Esophagus squamous epithelium (tissue), 5 donors: ENCODE data around the gene NAV3. TPM values are rescaled to one million over a fixed set of nuclear protein-coding genes. Genes with fewer than 3 reads are reported as not detected.

Source experiments
- DNase-seq: peaks from one replicate; lab custom pipeline; 2025; lab: John Stamatoyannopoulos, UW
- H3K27ac ChIP-seq, 4 donors: fragments of 200-600 bp; sonication (generic); one replicate each; pipeline ENCODE4 v1.5.1; 2016 to 2019; ENCODE audit warnings: mild to moderate bottlenecking in 1 of 4
- H3K27me3 ChIP-seq, 4 donors: fragments of 200-600 bp; sonication (generic); 1 replicate in 3 of 4; 2 replicates in 1 of 4; pipeline versions ENCODE4 v1.5.1 to v1.6.0; 2017 to 2021; ENCODE audit warnings: antibody characterized with exemption in 1 of 4
- H3K36me3 ChIP-seq, 3 donors: fragments of 200-600 bp; sonication (generic); one replicate each; pipeline ENCODE4 v1.5.1; 2016 to 2019
- H3K4me1 ChIP-seq, 3 donors: fragments of 200-600 bp; sonication (generic); one replicate each; pipeline ENCODE4 v1.5.1; 2017 to 2019
- H3K4me3 ChIP-seq, 4 donors: fragments of 200-600 bp; sonication (generic); 1 replicate in 3 of 4; 2 replicates in 1 of 4; pipeline ENCODE4 v1.5.1; 2016 to 2019; ENCODE audit warnings: mild to moderate bottlenecking in 2 of 4, moderate library complexity in 1 of 4
- H3K9me3 ChIP-seq, 3 donors: fragments of 200-600 bp; sonication (generic); one replicate each; pipeline ENCODE4 v1.5.1; 2016 to 2019
- POLR2A ChIP-seq, 4 donors: fragments of 450-650 bp; IDR thresholded peaks; one replicate each; pipeline ENCODE4 v1.6.1; 2017; ENCODE audit warnings: antibody characterized with exemption in 4 of 4, mild to moderate bottlenecking in 4 of 4, moderate library complexity in 3 of 4
- WGBS, 2 donors: methylation state at CpG; one replicate each; pipeline ENCODE4 v1.1.5; 2018; 5-methylcytosine and 5-hydroxymethylcytosine counted together
- intact Hi-C: fragments of 100-400 bp; cut with DNase I; formaldehyde crosslinking; loops from one replicate; pipeline ENCODE4 v1.15.0; 2022
- total RNA-seq, 4 donors: library from RNA; depleted of rRNA; stranded (reverse); fragments of >200 nt; gene quantifications; one replicate each; pipeline ENCODE4 v1.1.0, GENCODE V29; 2016
- TF ChIP-seq, protein P1 (sequence below), 6 experiments: fragments of 450-650 bp in 4 of 6; fragments of 200-600 bp in 2 of 6; sonication (generic) in 2 of 6; IDR thresholded peaks; one replicate each; pipeline ENCODE4 v1.5.1; 2016 to 2019; ENCODE audit warnings: antibody characterized with exemption in 6 of 6, mild to moderate bottlenecking in 4 of 6, moderate library complexity in 4 of 6
- donor health status: DM: yes; HTN: yes; CAD: no.

The NAV3 gene
- total RNA-seq, 4 donors from 2014 or later: 0.34 to 4.6 (median 3.2) TPM

DNA sequence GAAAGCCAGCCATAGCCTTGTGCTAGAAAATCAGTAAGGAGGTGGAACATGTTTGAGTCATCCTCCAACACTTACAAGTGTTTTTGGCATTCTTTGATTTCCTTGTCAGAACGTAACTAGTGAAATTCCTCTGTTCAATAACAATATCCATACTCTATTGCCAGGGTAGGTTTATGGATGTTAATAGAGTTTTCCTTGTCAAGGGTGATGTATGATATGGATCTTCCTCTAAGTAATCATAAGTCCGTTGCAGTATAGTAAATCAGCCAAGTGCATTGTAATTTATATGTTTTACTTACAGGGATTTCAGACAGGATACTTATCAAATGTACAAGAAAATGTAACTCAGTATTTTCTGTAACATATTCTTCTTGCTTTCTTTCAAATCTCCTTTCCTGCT lies 19.4 kb downstream of the NAV3 start:
- Histone ChIP-seq H3K27ac (no peak overlapping the region), H3K27me3 (no peaks in the 10 kb centered on the region), H3K36me3 (no peaks in the 10 kb centered on the region), H3K4me3 (no peak overlapping the region), H3K4me1 (peaks cover 0 to 12% (median 0%) of the 10 kb centered on the region in 3 donors), H3K9me3 (no peaks in the 10 kb centered on the region)
- TF ChIP-seq, protein P1, sequence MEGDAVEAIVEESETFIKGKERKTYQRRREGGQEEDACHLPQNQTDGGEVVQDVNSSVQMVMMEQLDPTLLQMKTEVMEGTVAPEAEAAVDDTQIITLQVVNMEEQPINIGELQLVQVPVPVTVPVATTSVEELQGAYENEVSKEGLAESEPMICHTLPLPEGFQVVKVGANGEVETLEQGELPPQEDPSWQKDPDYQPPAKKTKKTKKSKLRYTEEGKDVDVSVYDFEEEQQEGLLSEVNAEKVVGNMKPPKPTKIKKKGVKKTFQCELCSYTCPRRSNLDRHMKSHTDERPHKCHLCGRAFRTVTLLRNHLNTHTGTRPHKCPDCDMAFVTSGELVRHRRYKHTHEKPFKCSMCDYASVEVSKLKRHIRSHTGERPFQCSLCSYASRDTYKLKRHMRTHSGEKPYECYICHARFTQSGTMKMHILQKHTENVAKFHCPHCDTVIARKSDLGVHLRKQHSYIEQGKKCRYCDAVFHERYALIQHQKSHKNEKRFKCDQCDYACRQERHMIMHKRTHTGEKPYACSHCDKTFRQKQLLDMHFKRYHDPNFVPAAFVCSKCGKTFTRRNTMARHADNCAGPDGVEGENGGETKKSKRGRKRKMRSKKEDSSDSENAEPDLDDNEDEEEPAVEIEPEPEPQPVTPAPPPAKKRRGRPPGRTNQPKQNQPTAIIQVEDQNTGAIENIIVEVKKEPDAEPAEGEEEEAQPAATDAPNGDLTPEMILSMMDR (IDR thresholded peaks at IDR 0.05): no peak
- TF ChIP-seq POLR2A (IDR thresholded peaks at IDR 0.05): no peak
- intact Hi-C loops: no loop called here
- no peak for DNase-seq
- 51 to 53% methylated on average over 2 of the region's 2 CpGs for WGBS, 2 donors

DNA sequence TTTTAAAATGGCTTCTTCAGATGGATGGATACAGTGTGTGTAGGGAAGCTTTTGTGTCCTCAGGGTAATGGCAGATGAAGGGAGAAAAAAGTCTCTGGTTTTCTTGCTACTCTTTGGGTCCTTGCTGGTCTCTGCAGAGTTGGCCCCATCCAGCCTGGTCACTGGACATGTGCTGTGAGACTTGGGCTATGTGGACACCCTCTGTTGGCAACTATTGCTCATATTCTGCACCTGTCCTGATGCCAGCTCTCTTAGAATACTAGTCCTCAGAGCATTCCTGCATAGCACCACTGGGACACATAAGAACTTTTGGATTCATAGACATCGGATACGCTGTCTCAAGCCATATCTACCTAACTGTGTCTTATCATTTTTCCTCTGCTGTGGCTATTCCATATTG lies 20.0 kb downstream of the NAV3 start:
- WGBS, 2 donors: 92 to 100% methylated on average over 2 of the region's 2 CpGs

DNA sequence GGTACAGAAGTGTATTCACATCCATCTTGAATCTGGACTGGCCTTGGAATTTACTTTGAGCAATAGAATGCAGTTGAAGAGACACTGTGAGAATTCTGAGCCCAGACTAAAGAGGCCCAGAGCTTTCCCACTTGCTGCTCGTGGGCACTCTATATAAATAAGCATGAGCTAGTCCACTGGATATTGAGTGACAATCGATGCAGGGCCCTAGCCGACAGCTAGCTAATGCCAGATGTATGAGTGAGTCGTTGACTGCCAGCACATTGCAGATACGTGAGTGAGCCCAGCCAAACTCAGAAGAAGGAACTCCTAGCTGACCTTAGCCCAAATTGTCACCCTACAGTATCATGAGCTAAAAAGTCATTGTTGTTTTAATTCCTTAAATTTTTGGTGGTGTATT lies 24.9 kb downstream of the NAV3 start:
- H3K27me3 ChIP-seq: no peaks in the 10 kb centered on the region
- intact Hi-C loops: no loop called here
- H3K36me3 ChIP-seq: no peaks in the 10 kb centered on the region
- H3K27ac ChIP-seq: no peak overlapping the region
- 50 to 67% methylated on average over 3 to 5 of the region's 5 CpGs for WGBS, 2 donors
- H3K9me3 ChIP-seq: no peaks in the 10 kb centered on the region
- no peak for TF ChIP-seq POLR2A (IDR thresholded peaks at IDR 0.05)
- TF ChIP-seq, protein P1 (IDR thresholded peaks at IDR 0.05): no peak
- no peak overlapping the region for H3K4me3 ChIP-seq
- H3K4me1 ChIP-seq: no peaks in the 10 kb centered on the region
- DNase-seq: no peak

More for the DNA sequence above, 20.0 kb downstream of the NAV3 start:
- Histone ChIP-seq H3K27ac (no peak overlapping the region), H3K4me3 (no peak overlapping the region), H3K9me3 (no peaks in the 10 kb centered on the region), H3K27me3 (no peaks in the 10 kb centered on the region), H3K4me1 (peaks cover 0 to 12% (median 0%) of the 10 kb centered on the region in 3 donors), H3K36me3 (no peaks in the 10 kb centered on the region)
- no peak for TF ChIP-seq POLR2A (IDR thresholded peaks at IDR 0.05)
- TF ChIP-seq, protein P1 (IDR thresholded peaks at IDR 0.05): no peak
- intact Hi-C loops: no loop called here
- no peak for DNase-seq

DNA sequence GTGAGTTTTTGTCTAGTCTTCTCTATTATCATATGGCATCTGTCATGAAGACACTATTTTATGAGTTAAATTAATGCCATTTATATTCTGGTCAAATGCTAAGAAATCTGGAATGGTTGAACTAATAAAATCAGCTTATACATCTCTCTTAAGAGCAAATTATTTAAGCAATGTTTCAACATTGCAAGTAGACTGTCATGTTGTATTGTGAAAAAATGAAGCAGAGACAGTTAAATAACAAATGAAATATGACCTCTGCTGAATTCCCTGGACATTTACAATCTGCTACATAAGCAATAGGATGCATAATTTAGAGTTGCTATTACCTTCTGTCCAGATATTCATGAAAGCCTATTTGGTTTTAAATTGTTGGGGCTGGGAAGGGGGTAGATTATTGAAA lies 30.6 kb downstream of the NAV3 start:
- no peaks in the 10 kb centered on the region for H3K36me3 ChIP-seq
- no peaks in the 10 kb centered on the region for H3K27me3 ChIP-seq
- H3K9me3 ChIP-seq: no peaks in the 10 kb centered on the region
- intact Hi-C loops: no loop called here
- no peak for TF ChIP-seq POLR2A (IDR thresholded peaks at IDR 0.05)
- TF ChIP-seq, protein P1 (IDR thresholded peaks at IDR 0.05): no peak
- no peak overlapping the region for H3K4me3 ChIP-seq
- no peaks in the 10 kb centered on the region for H3K4me1 ChIP-seq
- no peak for DNase-seq
- no peak overlapping the region for H3K27ac ChIP-seq

DNA sequence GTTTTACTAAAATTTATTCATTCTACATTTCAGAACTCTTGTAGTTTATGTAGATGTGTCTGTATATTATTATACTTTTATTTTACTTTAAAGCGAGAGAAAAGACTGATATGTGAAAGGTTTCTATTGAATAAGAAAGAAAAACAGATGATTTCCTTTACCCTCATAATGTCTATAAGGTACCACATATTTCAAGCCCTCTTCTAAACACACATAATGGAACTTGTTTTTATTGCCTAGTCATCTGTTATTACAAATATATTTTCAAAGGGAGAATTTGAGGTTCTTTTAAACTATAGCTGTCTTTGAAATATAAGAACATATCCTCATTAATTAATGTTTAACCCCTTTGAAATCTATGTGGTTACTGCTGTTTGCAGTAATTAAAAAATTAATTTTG lies 34.5 kb downstream of the NAV3 start:
- DNase-seq: no peak
- no peak overlapping the region for H3K4me3 ChIP-seq
- TF ChIP-seq, protein P1 (IDR thresholded peaks at IDR 0.05): no peak
- no peak for TF ChIP-seq POLR2A (IDR thresholded peaks at IDR 0.05)
- H3K27ac ChIP-seq: no peak overlapping the region
- H3K4me1 ChIP-seq: no peaks in the 10 kb centered on the region
- H3K27me3 ChIP-seq: no peaks in the 10 kb centered on the region
- 76 to 88% methylated on average over 1 of the region's 1 CpG for WGBS, 2 donors
- no peaks in the 10 kb centered on the region for H3K9me3 ChIP-seq
- H3K36me3 ChIP-seq: no peaks in the 10 kb centered on the region
- intact Hi-C loops: no loop called here
